ENCODE results near the gene ZNF444. TPM values are rescaled to one million over a fixed set of nuclear protein-coding genes. Genes with fewer than 3 reads are reported as not detected.
A peak's percentile ranks its signal among the peaks of the same experiment; 100 is the strongest.
"Not testable (repeated sequence)": the region's sequence is repeated elsewhere in the genome, so short reads cannot be mapped to it uniquely, and the experiment has no call there.

Gene ZNF444
- total RNA-seq, 2 donors from 2014 or later: 62.0 to 105 TPM

- Histone ChIP-seq H3K27me3 (replicated peaks; ENCODE audit: insufficient read depth) (no peaks in the 10 kb centered on the region), H3K9me3 (no peaks in the 10 kb centered on the region), H3K4me1 (replicated peaks) (no peaks in the 10 kb centered on the region), H3K27ac (no peak overlapping the region), H3K4me3 (no peak overlapping the region), H3K36me3 (no peaks in the 10 kb centered on the region)
- intact Hi-C loops (cut with DNase I): no loop called here
- DNase-seq (ENCODE audit: low spot score): no peak
- TF ChIP-seq POLR2A (IDR thresholded peaks at IDR 0.05) (no peak), POLR2AphosphoS5 (IDR thresholded peaks at IDR 0.05) (no peak), CTCF (IDR thresholded peaks at IDR 0.05) (no peak)
- 83% methylated on average over 13 of the region's 13 CpGs for WGBS
These were observed 44.4 kb upstream of the ZNF444 start for GRCh38 chr19:56096665-56097064.

GRCh38 chr19:56097306-56097705 is 43.8 kb upstream of the ZNF444 start:
- peaks cover 0 to 3% of the 10 kb centered on the region in 2 donors for H3K36me3 ChIP-seq
- intact Hi-C loops (cut with DNase I): no loop called here
- no peak overlapping the region for H3K4me3 ChIP-seq
- 62% methylated on average over 23 of the region's 23 CpGs for WGBS
- H3K4me1 ChIP-seq (replicated peaks): no peaks in the 10 kb centered on the region
- TF ChIP-seq POLR2AphosphoS5 (IDR thresholded peaks at IDR 0.05): peak; percentile 38
- TF ChIP-seq POLR2A (IDR thresholded peaks at IDR 0.05): no peak
- TF ChIP-seq CTCF (IDR thresholded peaks at IDR 0.05): no peak
- DNase-seq (ENCODE audit: low spot score): peak; percentile 45
- no peak overlapping the region for H3K27ac ChIP-seq
- no peaks in the 10 kb centered on the region for H3K27me3 ChIP-seq (replicated peaks; ENCODE audit: insufficient read depth)
- H3K9me3 ChIP-seq: no peaks in the 10 kb centered on the region

GRCh38 chr19:56097776-56098175 is 43.3 kb upstream of the ZNF444 start:
- 85% methylated on average over 7 of the region's 7 CpGs for WGBS
- Histone ChIP-seq H3K4me1 (replicated peaks) (no peaks in the 10 kb centered on the region), H3K27me3 (replicated peaks; ENCODE audit: insufficient read depth) (no peaks in the 10 kb centered on the region), H3K27ac (no peak overlapping the region), H3K9me3 (no peaks in the 10 kb centered on the region), H3K36me3 (peaks cover 0 to 4% of the 10 kb centered on the region in 2 donors), H3K4me3 (no peak overlapping the region)
- no peak for DNase-seq (ENCODE audit: low spot score)
- TF ChIP-seq POLR2A (IDR thresholded peaks at IDR 0.05) (no peak), CTCF (IDR thresholded peaks at IDR 0.05) (no peak), POLR2AphosphoS5 (IDR thresholded peaks at IDR 0.05) (no peak)
- intact Hi-C loops (cut with DNase I): no loop called here

GRCh38 chr19:56098237-56098636 is 42.9 kb upstream of the ZNF444 start:
- H3K27me3 ChIP-seq (replicated peaks; ENCODE audit: insufficient read depth); H3K4me3 ChIP-seq; H3K4me1 ChIP-seq (replicated peaks); H3K9me3 ChIP-seq; H3K27ac ChIP-seq; DNase-seq (ENCODE audit: low spot score); H3K36me3 ChIP-seq; intact Hi-C loops (cut with DNase I): not testable (repeated sequence)
- 93% methylated on average over 21 of the region's 21 CpGs for WGBS

- no peaks in the 10 kb centered on the region for H3K27me3 ChIP-seq (replicated peaks; ENCODE audit: insufficient read depth)
- H3K4me3 ChIP-seq: no peak overlapping the region
- WGBS: 92% methylated on average over 31 of the region's 34 CpGs
- no peaks in the 10 kb centered on the region for H3K4me1 ChIP-seq (replicated peaks)
- intact Hi-C loops (cut with DNase I): no loop called here
- TF ChIP-seq POLR2AphosphoS5 (IDR thresholded peaks at IDR 0.05) (no peak), CTCF (IDR thresholded peaks at IDR 0.05) (no peak), POLR2A (IDR thresholded peaks at IDR 0.05) (no peak)
- no peak for DNase-seq (ENCODE audit: low spot score)
- no peaks in the 10 kb centered on the region for H3K9me3 ChIP-seq
- H3K36me3 ChIP-seq: peaks cover 0 to 4% of the 10 kb centered on the region in 2 donors
- no peak overlapping the region for H3K27ac ChIP-seq
These were observed 42.1 kb upstream of the ZNF444 start for GRCh38 chr19:56098731-56099568.

Data from prostate gland (tissue), 2 donors.